RWPE2 (cell line): ENCODE data around the gene SPTB.

ENCODE experiments used
- ATAC-seq: fragments of 200-7000 bp; cut with Tn5 transposase; 3 replicates; pipeline ENCODE4 v1.9.1; 2021; ENCODE audit warnings: low read depth
- DNase-seq: peaks from one replicate; pipeline ENCODE4 v3.0.0-alpha.2; 2020; ENCODE audit warnings: low spot score
- H3K27ac ChIP-seq: fragments of 450-650 bp; 2 replicates; pipeline ENCODE4 v1.5.1; 2017; ENCODE audit warnings: mild to moderate bottlenecking; ENCODE audit not compliant: poor library complexity, severe bottlenecking
- H3K27me3 ChIP-seq: fragments of 250-450 bp; sonication (Bioruptor Pico); 2 replicates; pipeline ENCODE4 v1.5.1; 2021; ENCODE audit warnings: mild to moderate bottlenecking, moderate library complexity; ENCODE audit not compliant: insufficient read depth, poor library complexity, severe bottlenecking
- H3K36me3 ChIP-seq: fragments of 250-450 bp; sonication (Bioruptor Pico); 2 replicates; pipeline ENCODE4 v1.5.1; 2020; ENCODE audit warnings: low read depth, mild to moderate bottlenecking, moderate library complexity
- H3K4me1 ChIP-seq: fragments of 250-450 bp; sonication (Bioruptor Pico); 2 replicates; pipeline ENCODE4 v1.5.1; 2021; ENCODE audit warnings: mild to moderate bottlenecking, moderate library complexity; ENCODE audit not compliant: insufficient read depth, poor library complexity, severe bottlenecking
- H3K4me3 ChIP-seq: fragments of 250-450 bp; sonication (Bioruptor Pico); 2 replicates; pipeline ENCODE4 v1.5.1; 2021; ENCODE audit warnings: mild to moderate bottlenecking, moderate library complexity; ENCODE audit not compliant: severe bottlenecking
- H3K9me3 ChIP-seq: fragments of 250-450 bp; sonication (Bioruptor Pico); 2 replicates; pipeline ENCODE4 v1.5.1; 2021; ENCODE audit warnings: mild to moderate bottlenecking, moderate library complexity; ENCODE audit not compliant: severe bottlenecking
- CTCF ChIP-seq: fragments of 450-650 bp; IDR thresholded peaks from one replicate; pipeline ENCODE4 v1.5.1; 2017; ENCODE audit warnings: mild to moderate bottlenecking, moderate library complexity; ENCODE audit not compliant: poor library complexity, severe bottlenecking

Gene SPTB

GRCh38 chr14:64741200-64741599 is 138.5 kb downstream of the SPTB start:
- H3K27ac ChIP-seq: no peak overlapping the region
- H3K27me3 ChIP-seq: no peaks in the 10 kb centered on the region
- TF ChIP-seq CTCF: no peak
- H3K36me3 ChIP-seq: peaks cover 100% of the 10 kb centered on the region
- no peaks in the 10 kb centered on the region for H3K9me3 ChIP-seq
- no peak overlapping the region for H3K4me3 ChIP-seq
- no peaks in the 10 kb centered on the region for H3K4me1 ChIP-seq
- no peak for ATAC-seq
- peak; percentile 63 for DNase-seq

GRCh38 chr14:64738281-64738804 is 141.4 kb downstream of the SPTB start:
- Histone ChIP-seq H3K36me3 (peaks cover 99% of the 10 kb centered on the region), H3K4me1 (no peaks in the 10 kb centered on the region), H3K9me3 (no peaks in the 10 kb centered on the region), H3K27ac (no peak overlapping the region), H3K27me3 (no peaks in the 10 kb centered on the region), H3K4me3 (no peak overlapping the region)
- DNase-seq: no peak
- TF ChIP-seq CTCF: no peak
- ATAC-seq: no peak

- no peak for ATAC-seq
- no peak overlapping the region for H3K4me3 ChIP-seq
- H3K4me1 ChIP-seq: no peaks in the 10 kb centered on the region
- peak; percentile 54 for DNase-seq
- TF ChIP-seq CTCF: no peak
- H3K36me3 ChIP-seq: peaks cover 99% of the 10 kb centered on the region
- no peaks in the 10 kb centered on the region for H3K9me3 ChIP-seq
- no peak overlapping the region for H3K27ac ChIP-seq
- no peaks in the 10 kb centered on the region for H3K27me3 ChIP-seq
Observed at GRCh38 chr14:64737391-64738280, 142.1 kb downstream of the SPTB start.

GRCh38 chr14:64736271-64737169 is 143.2 kb downstream of the SPTB start:
- Histone ChIP-seq H3K4me3 (no peak overlapping the region), H3K9me3 (no peaks in the 10 kb centered on the region), H3K4me1 (no peaks in the 10 kb centered on the region), H3K27ac (no peak overlapping the region), H3K27me3 (no peaks in the 10 kb centered on the region), H3K36me3 (peaks cover 99% of the 10 kb centered on the region)
- TF ChIP-seq CTCF: no peak
- ATAC-seq (no peak), DNase-seq (peak; percentile 64)
